ENCODE results near the gene PRDM16. TPM values are rescaled to one million over a fixed set of nuclear protein-coding genes. Genes with fewer than 3 reads are reported as not detected.

The PRDM16 gene
- total and polyA plus RNA-seq, 2 of the 8 experiments (the other 6 are each of a cell fraction or from before 2014, with no cell fraction given) = 0.39 to 0.43 TPM

DNA sequence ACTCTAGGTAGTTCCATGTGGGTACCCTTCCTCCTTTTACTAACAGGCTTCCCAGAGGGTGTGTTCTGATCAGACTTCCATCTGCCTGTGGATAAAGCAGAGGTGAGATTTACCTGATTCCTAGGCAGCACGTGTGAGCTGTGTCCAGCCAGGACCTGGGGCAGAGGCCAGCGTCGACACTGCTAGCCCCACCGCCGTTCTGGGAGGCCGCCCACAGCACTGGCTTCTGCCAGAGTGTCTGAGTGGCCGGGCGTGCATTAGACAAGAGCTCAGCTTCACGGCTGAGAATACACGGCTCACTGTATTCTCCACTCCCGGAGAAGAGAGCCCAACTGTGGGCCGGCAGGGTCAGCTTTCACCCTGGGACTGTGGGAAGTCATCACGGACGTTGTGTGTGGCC, 82.5 kb downstream of the PRDM16 start:
- no peaks in the 10 kb centered on the region for H3K27me3 ChIP-seq (replicated peaks in 1 of 4; ENCODE audit: control insufficient read depth in 3 of 4, extremely low read depth in 1 of 4, insufficient read depth in 3 of 4, low read length in 3 of 4)
- CTCF ChIA-PET (ENCODE audit: partially characterized antibody) = interaction anchor here (0.6 to 0.7 kb wide), 2 partner anchors 19 to 46 kb away, joined by 3 read pairs; no protein-coding TSS in a partner anchor

More for the DNA sequence above, 82.5 kb downstream of the PRDM16 start:
- Histone ChIP-seq H2BK15ac (ENCODE audit: low read length) (no peak overlapping the region), H3K4me3 (ENCODE audit: extremely low read depth in 1 of 4, insufficient read depth in 2 of 4, low read depth in 3 of 4, low read length in 4 of 4) (no peak overlapping the region), H3K36me3 (ENCODE audit: control insufficient read depth in 2 of 4, insufficient read depth in 4 of 4, low read length in 3 of 4) (no peaks in the 10 kb centered on the region), H3K9ac (replicated peaks in 1 of 4; ENCODE audit: extremely low read depth in 1 of 4, low read depth in 3 of 4, low read length in 3 of 4) (no peak overlapping the region), H2BK12ac (ENCODE audit: low read depth, low read length) (no peak overlapping the region), H2BK5ac (ENCODE audit: low read depth, low read length) (no peak overlapping the region), H4K91ac (replicated peaks; ENCODE audit: insufficient read length, low read length) (no peak overlapping the region), H2AFZ (ENCODE audit: low read length) (no peak overlapping the region), H4K5ac (ENCODE audit: insufficient read length, low read depth, low read length) (no peak overlapping the region), H3K4ac (replicated peaks; ENCODE audit: insufficient read length, low read depth, low read length) (no peak overlapping the region), H2AK5ac (ENCODE audit: low read depth, low read length) (no peak overlapping the region), H2BK120ac (replicated peaks; ENCODE audit: low read depth, low read length) (no peak overlapping the region), H3K79me1 (ENCODE audit: low read depth, low read length) (no peaks in the 10 kb centered on the region), H3K9me3 (ENCODE audit: insufficient read depth in 2 of 2, low read depth in 1 of 2, low read length in 1 of 2) (no peaks in the 10 kb centered on the region; a peak in 1 of 4 replicates), H3K27ac (ENCODE audit: low read depth, low read length) (no peak overlapping the region), H3K14ac (ENCODE audit: insufficient read length) (no peak overlapping the region), H2BK20ac (ENCODE audit: low read length) (no peak overlapping the region), H3K4me2 (ENCODE audit: insufficient read depth in 1 of 2, low read depth in 2 of 2, low read length in 2 of 2) (no peak overlapping the region), H3K23me2 (ENCODE audit: low read depth, low read length) (no peaks in the 10 kb centered on the region; the same call in 1 of the 2 replicates), H4K8ac (ENCODE audit: extremely low read depth, insufficient read depth, low read length) (no peak overlapping the region; the same call in 1 of the 2 replicates), H3K18ac (ENCODE audit: extremely low read depth, low read length) (no peak overlapping the region), H4K20me1 (replicated peaks in 1 of 2; ENCODE audit: control insufficient read depth in 1 of 2, insufficient read depth in 2 of 2, low read length in 2 of 2) (no peaks in the 10 kb centered on the region), H3K23ac (ENCODE audit: insufficient read length) (no peak overlapping the region), H3K4me1 (replicated peaks in 1 of 4; ENCODE audit: control insufficient read depth in 3 of 4, insufficient read depth in 4 of 4, low read length in 3 of 4) (no peaks in the 10 kb centered on the region), H3K79me2 (ENCODE audit: control insufficient read depth in 1 of 2, insufficient read depth in 2 of 2, low read length in 2 of 2) (no peaks in the 10 kb centered on the region), H3K56ac (replicated peaks; ENCODE audit: insufficient read length, low read depth, low read length) (no peak overlapping the region)
- DNase-seq (ENCODE audit: low read depth in 1 of 2, low spot score in 2 of 2) = no peak
- TF ChIP-seq YY1 (IDR thresholded peaks at IDR 0.05; ENCODE audit: low read depth, low read length) (no peak), RNF2 (IDR thresholded peaks at IDR 0.05; ENCODE audit: borderline replicate concordance, low read depth, low read length, missing control alignments, poor library complexity, severe bottlenecking) (no peak), SRF (IDR thresholded peaks at IDR 0.05; ENCODE audit: low read depth, low read length) (no peak), POLR2AphosphoS5 (IDR thresholded peaks at IDR 0.05; ENCODE audit: low read depth, low read length) (no peak), SIRT6 (IDR thresholded peaks at IDR 0.05; ENCODE audit: low read length) (no peak), EZH2 (IDR thresholded peaks at IDR 0.05; ENCODE audit: low read depth, low read length, severe bottlenecking) (no peak), TAF1 (IDR thresholded peaks at IDR 0.05; ENCODE audit: low read depth, low read length) (no peak), CTBP2 (IDR thresholded peaks at IDR 0.05; ENCODE audit: borderline replicate concordance, insufficient read depth, insufficient read length, low read length) (no peak), SIX5 (IDR thresholded peaks at IDR 0.05; ENCODE audit: low read depth, low read length) (no peak)
- 93% methylated on average over 14 of the region's 14 CpGs; no CpG with 5 or more reads in 1 of the 2 experiments for WGBS, 2 experiments (ENCODE audit: extremely low coverage in 1 of 2, insufficient coverage in 1 of 2, insufficient read length in 1 of 2, insufficient replicate concordance in 2 of 2, low coverage in 1 of 2, low lambda C conversion rate in 2 of 2, missing lambda C conversion rate in 1 of 2)
- POLR2A ChIA-PET (ENCODE audit: partially characterized antibody) = no interaction called here
- FAIRE-seq = no peak

Measured in H1 (cell line).